ENCODE results near the gene TGM6.
"Not testable (repeated sequence)": the region's sequence is repeated elsewhere in the genome, so short reads cannot be mapped to it uniquely, and the experiment has no call there.

The TGM6 gene

GRCh38 chr20:2398449-2398848, 17.7 kb downstream of the TGM6 start:
- no peak for DNase-seq (ENCODE audit: low spot score)

GRCh38 chr20:2399390-2399789, 18.7 kb downstream of the TGM6 start:
- no peak for DNase-seq (ENCODE audit: low spot score)

- DNase-seq (ENCODE audit: low spot score): no peak
Measured at GRCh38 chr20:2400290-2400689, 19.6 kb downstream of the TGM6 start.

- no peak for DNase-seq (ENCODE audit: low spot score)
Measured at GRCh38 chr20:2401527-2401926, 20.8 kb downstream of the TGM6 start.

- no peak for DNase-seq (ENCODE audit: low spot score)
Measured at GRCh38 chr20:2402271-2402980, 21.7 kb downstream of the TGM6 start.

- DNase-seq (ENCODE audit: low spot score): no peak
Measured at GRCh38 chr20:2403291-2404052, 22.8 kb downstream of the TGM6 start.

- DNase-seq (ENCODE audit: low spot score): no peak
Measured at GRCh38 chr20:2405693-2406065, 25.0 kb downstream of the TGM6 start.

- DNase-seq (ENCODE audit: low spot score): not testable (repeated sequence)
Measured at GRCh38 chr20:2407355-2407754, 26.7 kb downstream of the TGM6 start.

- DNase-seq (ENCODE audit: low spot score): no peak
Measured at GRCh38 chr20:2408111-2408510, 27.4 kb downstream of the TGM6 start.

GRCh38 chr20:2416541-2417212, 36.0 kb downstream of the TGM6 start:
- no peak for DNase-seq (ENCODE audit: low spot score)

- DNase-seq (ENCODE audit: low spot score): no peak
Measured at GRCh38 chr20:2417213-2417541, 36.5 kb downstream of the TGM6 start.

- DNase-seq (ENCODE audit: low spot score): no peak
Measured at GRCh38 chr20:2418388-2418787, 37.7 kb downstream of the TGM6 start.

- no peak for DNase-seq (ENCODE audit: low spot score)
Measured at GRCh38 chr20:2420510-2420909, 39.8 kb downstream of the TGM6 start.

GRCh38 chr20:2421247-2421646, 40.5 kb downstream of the TGM6 start:
- DNase-seq (ENCODE audit: low spot score): no peak

GRCh38 chr20:2429051-2429450, 48.4 kb downstream of the TGM6 start:
- no peak for DNase-seq (ENCODE audit: low spot score)

GRCh38 chr20:2430538-2430937, 49.8 kb downstream of the TGM6 start:
- no peak for DNase-seq (ENCODE audit: low spot score)

- no peak for DNase-seq (ENCODE audit: low spot score)
Measured at GRCh38 chr20:2431185-2431584, 50.5 kb downstream of the TGM6 start.

GRCh38 chr20:2446845-2447244, 66.1 kb downstream of the TGM6 start:
- no peak for DNase-seq (ENCODE audit: low spot score)

- DNase-seq (ENCODE audit: low spot score): no peak
Measured at GRCh38 chr20:2449386-2449785, 68.7 kb downstream of the TGM6 start.

- no peak for DNase-seq (ENCODE audit: low spot score)
Measured at GRCh38 chr20:2451422-2451821, 70.7 kb downstream of the TGM6 start.

GRCh38 chr20:2451939-2452732, 71.4 kb downstream of the TGM6 start:
- DNase-seq (ENCODE audit: low spot score): no peak

GRCh38 chr20:2453792-2454191, 73.1 kb downstream of the TGM6 start:
- no peak for DNase-seq (ENCODE audit: low spot score)
